ENCODE data around the gene FAAH. TPM values are rescaled to one million over a fixed set of nuclear protein-coding genes. Genes with fewer than 3 reads are reported as not detected.

FAAH gene
- total and polyA plus RNA-seq, 2 of the 13 experiments (the other 11 are each of a cell fraction or from before 2014, with no cell fraction given): 5.4 to 11.0 TPM

- TF ChIP-seq HINFP (CRISPR knock-in tag; IDR thresholded peaks at IDR 0.05; ENCODE audit: low read depth): no peak
- no peak for TF ChIP-seq GFI1 (CRISPR knock-in tag; IDR thresholded peaks at IDR 0.05; ENCODE audit: borderline replicate concordance)
- no peak for TF ChIP-seq ZFYVE20 (CRISPR knock-in tag; IDR thresholded peaks at IDR 0.05; ENCODE audit: borderline replicate concordance, low read depth)
- TF ChIP-seq HNF4G (IDR thresholded peaks at IDR 0.05; ENCODE audit: borderline replicate concordance, low read depth, low read length): no peak
- TF ChIP-seq HNF4G (CRISPR knock-in tag; IDR thresholded peaks at IDR 0.05; ENCODE audit: borderline replicate concordance, low read depth): no peak
- no peak for TF ChIP-seq ZNF556 (CRISPR knock-in tag; IDR thresholded peaks at IDR 0.05; ENCODE audit: borderline replicate concordance)
- TF ChIP-seq POLR2G (IDR thresholded peaks at IDR 0.05; ENCODE audit: low read depth, low read length): no peak
- peak; percentile 24; the same call in 1 of the 2 replicates for TF ChIP-seq NR2F2 (IDR thresholded peaks at IDR 0.05; ENCODE audit: borderline replicate concordance, low read depth)
- TF ChIP-seq FIP1L1 (IDR thresholded peaks at IDR 0.05; ENCODE audit: borderline replicate concordance, insufficient read depth, low read depth, low read length): no peak
- no peak for TF ChIP-seq ZNF251 (CRISPR knock-in tag; IDR thresholded peaks at IDR 0.05)
- no peak for TF ChIP-seq ZNF597 (CRISPR knock-in tag; IDR thresholded peaks at IDR 0.05)
- TF ChIP-seq NONO (IDR thresholded peaks at IDR 0.05): no peak
- TF ChIP-seq NONO (CRISPR knock-in tag; conservative IDR thresholded peaks at IDR 0.05): no peak
- TF ChIP-seq NFKBIZ (CRISPR knock-in tag; IDR thresholded peaks at IDR 0.05): no peak
Observed at GRCh38 chr1:46442317-46443161, 48.4 kb downstream of the FAAH start (continued).
